Neuronal stem cell (in vitro differentiated cells): Measurements from ENCODE around the gene PHYHD1.
A peak's percentile ranks its signal among the peaks of the same experiment; 100 is the strongest.

Source experiments
- DNase-seq: peaks from one replicate; pipeline ENCODE4 v3.0.0-alpha.2; 2013; ENCODE audit warnings: low spot score
- H2AFZ ChIP-seq: one replicate; pipeline ENCODE4 v1.6.1; 2013; ENCODE audit warnings: mild to moderate bottlenecking, low read length, inconsistent platforms
- H2AK5ac ChIP-seq: 2 replicates; pipeline ENCODE4 v1.6.1; 2013; ENCODE audit warnings: low read depth, mild to moderate bottlenecking, inconsistent platforms, low read length, moderate library complexity, mixed read lengths
- H2BK120ac ChIP-seq: 2 replicates; pipeline ENCODE4 v1.6.1; 2013; ENCODE audit warnings: low read depth, mild to moderate bottlenecking, inconsistent platforms, low read length, moderate library complexity, mixed read lengths
- H2BK12ac ChIP-seq: one replicate; pipeline ENCODE4 v1.6.1; 2013; ENCODE audit warnings: low read length, inconsistent platforms
- H2BK15ac ChIP-seq: 2 replicates; pipeline ENCODE4 v1.6.1; 2013; ENCODE audit warnings: mild to moderate bottlenecking, low read length, inconsistent platforms, mixed read lengths
- H2BK5ac ChIP-seq: one replicate; pipeline ENCODE4 v1.6.1; 2013; ENCODE audit warnings: inconsistent platforms, mild to moderate bottlenecking, low read length, moderate library complexity
- H3K14ac ChIP-seq: one replicate; pipeline ENCODE4 v1.6.1; 2013; ENCODE audit warnings: low read length, inconsistent platforms
- H3K18ac ChIP-seq: 2 replicates; pipeline ENCODE4 v1.6.1; 2013; ENCODE audit warnings: low read length, inconsistent platforms
- H3K23ac ChIP-seq: 2 replicates; pipeline ENCODE4 v1.6.1; 2013; ENCODE audit warnings: low read depth, mild to moderate bottlenecking, mixed read lengths, low read length, inconsistent platforms; ENCODE audit not compliant: poor library complexity
- H3K27ac ChIP-seq: replicated peaks from 3 replicates; pipeline ENCODE4 v1.5.1; 2013; ENCODE audit warnings: low read length, inconsistent platforms
- H3K27me3 ChIP-seq, 3 experiments: 2 replicates each; pipeline ENCODE4 v1.6.1; 2013; ENCODE audit warnings: low read length in 3 of 3, mild to moderate bottlenecking in 2 of 3, inconsistent platforms in 1 of 3, low read depth in 1 of 3, mixed read lengths in 1 of 3, moderate library complexity in 1 of 3; ENCODE audit not compliant: control insufficient read depth in 3 of 3, insufficient read depth in 3 of 3
- H3K36me3 ChIP-seq, 2 donors: replicated peaks in 1 of 2; 2 replicates each; pipeline ENCODE4 v1.6.1; 2013; ENCODE audit warnings: low read length in 2 of 2; ENCODE audit not compliant: control insufficient read depth in 2 of 2, insufficient read depth in 2 of 2
- H3K4ac ChIP-seq: 2 replicates; pipeline ENCODE4 v1.6.1; 2013; ENCODE audit warnings: inconsistent platforms, mild to moderate bottlenecking, low read length, moderate library complexity
- H3K4me1 ChIP-seq, 2 donors: 1 replicate in 1 of 2; 2 replicates in 1 of 2; pipeline ENCODE4 v1.6.1; 2013; ENCODE audit warnings: low read length in 2 of 2, low read depth in 1 of 2; ENCODE audit not compliant: control insufficient read depth in 2 of 2, insufficient read depth in 1 of 2
- H3K4me2 ChIP-seq: one replicate; pipeline ENCODE4 v1.6.1; 2013; ENCODE audit warnings: mild to moderate bottlenecking, low read length, inconsistent platforms; ENCODE audit not compliant: insufficient read depth, poor library complexity, severe bottlenecking
- H3K4me3 ChIP-seq, 2 donors: 2 replicates each; pipeline ENCODE4 v1.5.1; 2013; ENCODE audit warnings: low read length in 2 of 2, mild to moderate bottlenecking in 2 of 2, inconsistent platforms in 1 of 2, moderate library complexity in 1 of 2
- H3K79me1 ChIP-seq: one replicate; pipeline ENCODE4 v1.6.1; 2013; ENCODE audit warnings: low read depth, mild to moderate bottlenecking, inconsistent platforms, low read length, moderate library complexity
- H3K9ac ChIP-seq: one replicate; pipeline ENCODE4 v1.6.1; 2013; ENCODE audit warnings: mild to moderate bottlenecking, low read depth, low read length, inconsistent platforms; ENCODE audit not compliant: poor library complexity
- H3K9me3 ChIP-seq, 2 donors: replicated peaks in 1 of 2; 2 replicates each; pipeline versions ENCODE3 to v1.6.1; 2013; ENCODE audit warnings: low read length in 2 of 2, mild to moderate bottlenecking in 2 of 2, inconsistent platforms in 1 of 2, low read depth in 1 of 2, mixed read lengths in 1 of 2, moderate library complexity in 1 of 2; ENCODE audit not compliant: control insufficient read depth in 2 of 2, insufficient read depth in 1 of 2
- H4K8ac ChIP-seq: one replicate; pipeline ENCODE4 v1.6.1; 2013; ENCODE audit warnings: low read depth, mild to moderate bottlenecking, inconsistent platforms, low read length, moderate library complexity
- H4K91ac ChIP-seq: one replicate; pipeline ENCODE4 v1.6.1; 2013; ENCODE audit warnings: low read length, low read depth, mild to moderate bottlenecking, inconsistent platforms; ENCODE audit not compliant: poor library complexity
- WGBS, 2 donors: extraction: QIAGEN DNeasy Blood & Tissue Kit; methylation state at CpG; one replicate each; pipeline ENCODE4 v1.1.7; 2013; ENCODE audit warnings: missing lambda C conversion rate in 2 of 2, mixed read lengths in 1 of 2; ENCODE audit not compliant: insufficient read length in 2 of 2, insufficient replicate concordance in 1 of 2; ENCODE audit errors: extremely low coverage in 2 of 2; 5-methylcytosine and 5-hydroxymethylcytosine counted together

PHYHD1 gene

DNA sequence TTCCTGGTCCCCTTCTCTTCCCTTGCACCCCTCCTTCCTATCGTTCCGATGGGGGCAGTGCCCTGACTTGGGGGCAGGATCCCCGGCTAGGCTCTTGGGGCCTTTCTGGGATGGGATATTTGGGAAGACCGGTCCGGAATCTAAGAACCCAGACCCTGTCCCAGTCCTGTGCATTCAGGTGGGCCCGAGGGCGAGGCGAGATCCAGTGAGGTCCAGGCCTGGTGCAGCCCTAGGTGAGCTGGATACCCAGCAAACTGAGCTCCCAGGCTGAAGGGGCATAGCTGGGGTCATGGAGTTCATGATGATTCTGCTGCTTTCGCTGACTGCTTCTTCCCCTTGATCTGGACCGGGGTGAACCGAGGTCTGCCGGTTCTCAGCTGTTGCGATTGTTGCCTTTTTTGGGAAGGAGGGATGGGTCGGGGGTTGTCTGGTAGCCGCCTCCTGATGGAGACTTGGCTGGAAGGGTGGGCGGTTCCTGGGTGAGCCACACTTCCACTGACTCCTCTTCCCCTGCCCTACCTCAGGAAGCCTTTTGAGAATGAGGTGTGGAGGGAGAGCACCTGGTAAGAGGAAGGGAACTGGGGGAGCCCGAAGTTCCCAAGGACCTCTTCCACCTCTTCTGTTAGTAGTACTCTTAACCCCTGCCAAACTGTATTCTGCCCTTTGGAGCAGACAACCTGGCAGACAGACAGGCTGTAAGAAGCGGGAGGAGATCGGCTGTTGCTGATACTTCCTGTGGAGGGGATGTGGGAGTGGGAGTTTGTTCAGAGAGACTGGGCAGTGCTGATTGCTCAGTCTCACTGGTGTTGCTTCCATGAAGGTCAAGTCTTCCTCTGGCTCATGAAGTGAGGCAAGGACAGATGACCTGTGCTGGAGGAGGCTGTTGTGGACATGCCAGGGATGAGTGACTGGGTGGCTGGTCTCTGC, 37.8 kb upstream of the PHYHD1 start:
- Histone ChIP-seq H3K4ac (no peak overlapping the region), H4K91ac (no peak overlapping the region), H3K18ac (no peak overlapping the region), H3K4me3 (peak overlapping the region; percentile 93 to 97), H2BK120ac (no peak overlapping the region), H4K8ac (no peak overlapping the region), H3K27me3 (no peaks in the 10 kb centered on the region), H3K14ac (no peak overlapping the region), H3K4me1 (peaks cover 3 to 9% of the 10 kb centered on the region in 2 donors), H2BK5ac (peak overlapping the region; percentile 45), H3K9me3 (peaks cover 0 to 2% of the 10 kb centered on the region in 2 donors), H3K79me1 (peaks cover 11% of the 10 kb centered on the region), H2AFZ (peak overlapping the region; percentile 97), H3K36me3 (peaks cover 12 to 29% of the 10 kb centered on the region in 2 donors), H2BK15ac (no peak overlapping the region), H3K9ac (peak overlapping the region; percentile 95), H2AK5ac (no peak overlapping the region), H3K27ac (no peak overlapping the region), H2BK12ac (no peak overlapping the region), H3K23ac (no peak overlapping the region), H3K4me2 (peak overlapping the region; percentile 74)
- DNase-seq: no peak
- WGBS, 2 donors: no CpG with 5 or more reads among the region's 19 CpGs

DNA sequence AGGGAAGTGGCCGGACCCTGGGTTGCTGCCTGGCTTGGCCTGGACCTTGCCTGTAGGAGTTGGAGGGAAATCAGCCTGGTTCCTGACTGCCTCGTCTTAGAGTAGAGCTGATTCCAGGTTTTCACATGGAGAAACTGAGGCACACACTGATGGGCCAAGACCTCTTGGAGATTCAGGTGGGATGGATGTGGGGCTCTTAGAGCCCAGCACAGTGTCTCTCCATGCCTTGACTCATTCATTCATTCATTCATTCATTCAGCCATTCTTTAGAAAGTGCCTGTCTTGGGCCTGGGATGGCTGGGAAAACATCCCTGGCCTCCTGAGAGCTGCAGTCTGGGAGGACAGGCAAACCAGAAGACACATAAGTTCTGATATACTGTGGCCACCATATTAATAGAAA, 36.6 kb upstream of the PHYHD1 start:
- H3K4me1 ChIP-seq: peaks cover 9 to 12% of the 10 kb centered on the region in 2 donors
- H3K9ac ChIP-seq: no peak overlapping the region
- no peak overlapping the region for H4K91ac ChIP-seq
- no peak overlapping the region for H2BK120ac ChIP-seq
- H3K9me3 ChIP-seq: peaks cover 0 to 2% of the 10 kb centered on the region in 2 donors
- H2AFZ ChIP-seq: no peak overlapping the region
- WGBS, 2 donors: no CpG with 5 or more reads among the region's 2 CpGs
- no peak overlapping the region for H2AK5ac ChIP-seq
- no peak for DNase-seq
- no peak overlapping the region for H3K4ac ChIP-seq
- H2BK12ac ChIP-seq: no peak overlapping the region
- H3K18ac ChIP-seq: no peak overlapping the region
- H2BK5ac ChIP-seq: no peak overlapping the region
- H3K4me2 ChIP-seq: no peak overlapping the region
- no peak overlapping the region for H3K27ac ChIP-seq
- H3K36me3 ChIP-seq: peaks cover 22 to 41% of the 10 kb centered on the region in 2 donors
- no peak overlapping the region for H2BK15ac ChIP-seq
- H3K27me3 ChIP-seq: no peaks in the 10 kb centered on the region
- no peak overlapping the region for H4K8ac ChIP-seq
- H3K79me1 ChIP-seq: peaks cover 18% of the 10 kb centered on the region
- H3K23ac ChIP-seq: no peak overlapping the region
- no peak overlapping the region for H3K14ac ChIP-seq
- no peak overlapping the region for H3K4me3 ChIP-seq

DNA sequence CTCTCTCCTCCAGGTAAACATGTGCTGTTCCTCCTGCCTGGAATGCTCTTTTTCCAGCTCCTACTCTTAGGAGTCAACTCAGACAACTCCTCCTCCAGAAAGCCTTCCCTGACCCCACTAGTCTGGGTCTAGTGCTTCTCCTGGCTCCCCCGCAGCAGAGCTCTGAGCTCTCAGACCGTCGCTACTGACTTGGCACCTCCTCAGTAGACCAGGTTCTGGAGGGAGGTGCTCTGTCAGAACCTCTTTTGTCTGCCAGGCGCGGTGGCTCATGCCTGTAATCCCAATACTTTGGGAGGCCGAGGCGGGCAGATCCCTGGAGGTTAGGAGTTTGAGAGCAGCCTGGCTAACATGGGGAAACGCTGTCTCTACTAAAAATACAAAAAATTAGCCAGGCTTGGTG, 35.4 kb upstream of the PHYHD1 start:
- peaks cover 18% of the 10 kb centered on the region for H3K79me1 ChIP-seq
- no peak overlapping the region for H3K4me2 ChIP-seq
- no peaks in the 10 kb centered on the region for H3K27me3 ChIP-seq
- no peak overlapping the region for H2BK5ac ChIP-seq
- H3K14ac ChIP-seq: no peak overlapping the region
- H2AK5ac ChIP-seq: no peak overlapping the region
- H3K4me3 ChIP-seq: no peak overlapping the region
- H2BK12ac ChIP-seq: no peak overlapping the region
- no peak for DNase-seq
- peaks cover 23 to 47% of the 10 kb centered on the region in 2 donors for H3K36me3 ChIP-seq
- H3K18ac ChIP-seq: no peak overlapping the region
- H2BK120ac ChIP-seq: no peak overlapping the region
- no peak overlapping the region for H3K23ac ChIP-seq
- H4K8ac ChIP-seq: no peak overlapping the region
- no peak overlapping the region for H3K9ac ChIP-seq
- peaks cover 9 to 12% of the 10 kb centered on the region in 2 donors for H3K4me1 ChIP-seq
- H4K91ac ChIP-seq: no peak overlapping the region
- no peak overlapping the region for H3K27ac ChIP-seq
- H2AFZ ChIP-seq: no peak overlapping the region
- no peaks in the 10 kb centered on the region for H3K9me3 ChIP-seq
- no peak overlapping the region for H3K4ac ChIP-seq
- no CpG with 5 or more reads among the region's 8 CpGs for WGBS, 2 donors
- no peak overlapping the region for H2BK15ac ChIP-seq

DNA sequence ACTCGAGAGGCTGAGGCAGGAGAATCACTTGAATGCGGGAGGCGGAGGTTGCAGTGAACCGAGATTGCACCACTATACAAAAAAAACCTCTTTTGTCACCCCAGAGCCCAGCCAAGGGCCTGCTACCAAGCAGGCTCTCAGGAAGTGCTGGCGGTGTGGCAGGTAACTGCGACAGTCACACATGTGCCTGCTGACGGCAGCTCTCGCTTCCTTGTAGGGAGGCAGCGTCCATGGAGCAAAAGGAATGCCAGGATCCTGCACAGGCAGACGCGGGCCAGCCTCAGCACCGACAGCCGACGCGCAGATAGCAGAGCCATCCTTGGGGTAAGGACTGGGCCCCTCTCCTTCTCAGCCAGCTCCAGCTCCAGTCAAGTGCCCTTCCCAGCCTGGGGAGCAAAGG, 35.0 kb upstream of the PHYHD1 start:
- Histone ChIP-seq H2BK15ac (no peak overlapping the region), H3K23ac (no peak overlapping the region), H3K27ac (no peak overlapping the region), H3K4me3 (peak overlapping the region in 1 of 2 donors; percentile 10), H3K4me1 (peaks cover 9 to 11% of the 10 kb centered on the region in 2 donors), H3K27me3 (no peaks in the 10 kb centered on the region), H3K4me2 (no peak overlapping the region), H3K14ac (no peak overlapping the region), H3K9me3 (no peaks in the 10 kb centered on the region), H3K36me3 (peaks cover 23 to 51% of the 10 kb centered on the region in 2 donors), H2BK12ac (no peak overlapping the region), H3K79me1 (peaks cover 20% of the 10 kb centered on the region), H2AK5ac (no peak overlapping the region), H3K4ac (no peak overlapping the region), H4K8ac (no peak overlapping the region), H3K18ac (no peak overlapping the region), H2AFZ (no peak overlapping the region), H2BK120ac (no peak overlapping the region), H2BK5ac (no peak overlapping the region), H3K9ac (peak overlapping the region; percentile 61), H4K91ac (no peak overlapping the region)
- no CpG with 5 or more reads among the region's 15 CpGs for WGBS, 2 donors
- no peak for DNase-seq
